ENCODE data around the gene ONECUT2. TPM values are rescaled to one million over a fixed set of nuclear protein-coding genes. Genes with fewer than 3 reads are reported as not detected.

ONECUT2 gene
- total RNA-seq, 1 experiment from 2014 or later, result 0.48 TPM

DNA sequence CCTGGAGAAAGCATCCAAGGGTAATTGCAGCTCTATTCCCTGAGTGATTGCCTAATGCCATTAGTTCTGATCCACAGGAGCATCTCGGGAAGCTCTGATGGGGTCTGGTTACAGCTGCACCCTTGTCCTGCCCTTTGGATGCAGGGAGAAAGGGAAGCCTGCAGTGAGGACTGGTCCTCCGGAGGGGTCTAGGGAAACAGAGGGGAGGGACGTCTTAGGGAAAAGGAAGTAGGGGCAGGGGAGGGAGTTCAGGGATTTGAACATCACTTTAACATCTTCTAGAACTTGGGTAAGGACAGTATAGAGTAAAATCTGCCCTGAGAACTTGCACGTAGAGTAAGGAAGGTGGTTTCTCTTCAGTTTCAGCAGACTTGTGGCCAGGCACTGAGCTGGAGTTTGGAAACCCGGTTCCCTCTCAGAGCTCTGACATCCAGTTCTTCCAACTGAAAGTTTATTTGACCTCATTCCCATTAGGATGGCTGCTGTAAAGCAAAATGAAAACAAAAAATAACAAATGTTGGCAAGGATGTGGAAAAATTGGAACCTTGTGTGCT lies 20.5 kb downstream of the ONECUT2 start:
- H4K8ac ChIP-seq (replicated peaks; ENCODE audit: insufficient read length, low read depth, low read length), result no peak overlapping the region
- no peak overlapping the region for H2BK20ac ChIP-seq (ENCODE audit: low read depth, low read length, poor library complexity, severe bottlenecking)
- no peak overlapping the region for H3K56ac ChIP-seq (ENCODE audit: insufficient read length, low read depth, low read length)
- no peak overlapping the region for H2AK5ac ChIP-seq (ENCODE audit: insufficient read length, low read length)
- no peak overlapping the region for H3K9ac ChIP-seq (ENCODE audit: extremely low read depth, insufficient read length, low read length)
- DNase-seq, result no peak
- no peak overlapping the region for H2BK12ac ChIP-seq (ENCODE audit: insufficient read length, low read depth, low read length)
- H3T11ph ChIP-seq (ENCODE audit: low read length), result no peak overlapping the region
- H2BK15ac ChIP-seq (ENCODE audit: low read depth, low read length), result no peak overlapping the region
- no peaks in the 10 kb centered on the region for H3K4me1 ChIP-seq (ENCODE audit: insufficient read depth, low read length)
- H3K79me1 ChIP-seq (ENCODE audit: insufficient read depth, low read depth, low read length, poor library complexity, severe bottlenecking), result no peaks in the 10 kb centered on the region
- no peaks in the 10 kb centered on the region; a peak in 1 of 5 replicates for H3K9me3 Mint-ChIP-seq
- no peak overlapping the region for H2BK5ac ChIP-seq (ENCODE audit: insufficient read length, low read length)
- H3K27ac Mint-ChIP-seq, result no peak overlapping the region
- H3K23ac ChIP-seq (ENCODE audit: insufficient read length, low read depth, low read length), result no peak overlapping the region
- no peak overlapping the region for H3K27ac ChIP-seq (ENCODE audit: insufficient read length, low read depth, low read length)
- H3K4me3 Mint-ChIP-seq, result no peak overlapping the region
- TF ChIP-seq CTCF (conservative IDR thresholded peaks at IDR 0.05), result no peak
- H3K36me3 Mint-ChIP-seq (ENCODE audit: insufficient read depth in 1 of 3, low read depth in 3 of 3), result no peaks in the 10 kb centered on the region
- H3K4me2 ChIP-seq (ENCODE audit: insufficient read depth, insufficient read length, low read length), result no peak overlapping the region
- no peak overlapping the region for H3K4ac ChIP-seq (ENCODE audit: low read depth, low read length)
- H3K79me2 ChIP-seq (ENCODE audit: insufficient read depth, low read length), result no peaks in the 10 kb centered on the region
- no peak overlapping the region for H2BK120ac ChIP-seq (ENCODE audit: low read depth, low read length, poor library complexity, severe bottlenecking)
- H3K18ac ChIP-seq (ENCODE audit: insufficient read length, low read depth, low read length), result no peak overlapping the region
- H3K23me2 ChIP-seq (ENCODE audit: insufficient read length, low read depth, low read length, poor library complexity, severe bottlenecking), result no peaks in the 10 kb centered on the region
- no peaks in the 10 kb centered on the region for H3K27me3 ChIP-seq (ENCODE audit: insufficient read depth, low read length)
- H3K14ac ChIP-seq (ENCODE audit: insufficient read depth, low read length), result no peak overlapping the region; the same call in 1 of the 2 replicates
- no peaks in the 10 kb centered on the region for H3K4me1 Mint-ChIP-seq
- H2AFZ ChIP-seq (ENCODE audit: low read length), result no peak overlapping the region
- WGBS (ENCODE audit: extremely low coverage, insufficient read length, low lambda C conversion rate), result no CpG with 5 or more reads among the region's 5 CpGs
- no peaks in the 10 kb centered on the region for H4K20me1 ChIP-seq (ENCODE audit: control insufficient read depth, insufficient read depth, insufficient read length)
- H3K9me3 ChIP-seq (ENCODE audit: control insufficient read depth, low read depth, low read length), result no peaks in the 10 kb centered on the region
- H4K5ac ChIP-seq (ENCODE audit: insufficient read length, low read depth, low read length), result no peak overlapping the region
- H4K91ac ChIP-seq (ENCODE audit: insufficient read length, low read depth, low read length), result no peak overlapping the region
- peaks cover 7% of the 10 kb centered on the region for H3K27me3 Mint-ChIP-seq (ENCODE audit: low read depth)

Measured in H9 (cell line).